Progenitor cell of endocrine pancreas (in vitro differentiated cells): ENCODE measurements around the gene TBXAS1. TPM values are rescaled to one million over a fixed set of nuclear protein-coding genes. Genes with fewer than 3 reads are reported as not detected.

Experiments used
- DNase-seq: peaks from one replicate; pipeline ENCODE4 v3.0.0; 2021; ENCODE audit warnings: low spot score; ENCODE audit not compliant: unreplicated experiment
- H3K27ac Mint-ChIP-seq: 2 replicates; pipeline ENCODE4 v1.8.0; 2021; ENCODE audit warnings: mild to moderate bottlenecking, moderate library complexity, mixed read lengths
- H3K27me3 Mint-ChIP-seq: 2 replicates; pipeline ENCODE4 v1.8.0; 2021; ENCODE audit warnings: mixed read lengths
- H3K36me3 Mint-ChIP-seq: 2 replicates; pipeline ENCODE4 v1.8.0; 2022; ENCODE audit warnings: mixed read lengths; ENCODE audit not compliant: insufficient read depth
- H3K4me1 Mint-ChIP-seq: 2 replicates; pipeline ENCODE4 v1.8.0; 2021; ENCODE audit warnings: low read depth, mixed read lengths
- H3K4me3 Mint-ChIP-seq: 2 replicates; pipeline ENCODE4 v1.8.0; 2021; ENCODE audit warnings: low read depth, mild to moderate bottlenecking, moderate library complexity, mixed read lengths
- H3K9me3 Mint-ChIP-seq: 2 replicates; pipeline ENCODE4 v1.8.0; 2021; ENCODE audit warnings: low read depth, mixed read lengths
- CTCF ChIP-seq: fragments of 200-600 bp; sonication (generic); IDR thresholded peaks from one replicate; pipeline ENCODE4 v1.5.0; 2021; ENCODE audit warnings: antibody characterized with exemption, mild to moderate bottlenecking; ENCODE audit not compliant: unreplicated experiment
- total RNA-seq: library from RNA; stranded (reverse); gene quantifications from 2 replicates; pipeline ENCODE4 v1.2.1, GENCODE V29; 2021

The TBXAS1 gene
- total RNA-seq, 1 donor from 2014 or later = 10.4 TPM

- no peaks in the 10 kb centered on the region for H3K9me3 Mint-ChIP-seq
- no peak for TF ChIP-seq CTCF
- no peak overlapping the region for H3K4me3 Mint-ChIP-seq
- H3K27ac Mint-ChIP-seq = no peak overlapping the region
- DNase-seq = no peak
- H3K36me3 Mint-ChIP-seq = no peaks in the 10 kb centered on the region
- peaks cover 16% of the 10 kb centered on the region for H3K27me3 Mint-ChIP-seq
- peaks cover 9% of the 10 kb centered on the region for H3K4me1 Mint-ChIP-seq
Observed at GRCh38 chr7:139973101-139974050, 144.3 kb downstream of the TBXAS1 start.

GRCh38 chr7:139974179-139974811, 145.2 kb downstream of the TBXAS1 start:
- Mint-ChIP-seq H3K27ac (no peak overlapping the region), H3K36me3 (no peaks in the 10 kb centered on the region), H3K4me3 (no peak overlapping the region), H3K27me3 (peaks cover 13% of the 10 kb centered on the region), H3K4me1 (peaks cover 9% of the 10 kb centered on the region), H3K9me3 (no peaks in the 10 kb centered on the region)
- no peak for DNase-seq
- TF ChIP-seq CTCF = no peak

DNA sequence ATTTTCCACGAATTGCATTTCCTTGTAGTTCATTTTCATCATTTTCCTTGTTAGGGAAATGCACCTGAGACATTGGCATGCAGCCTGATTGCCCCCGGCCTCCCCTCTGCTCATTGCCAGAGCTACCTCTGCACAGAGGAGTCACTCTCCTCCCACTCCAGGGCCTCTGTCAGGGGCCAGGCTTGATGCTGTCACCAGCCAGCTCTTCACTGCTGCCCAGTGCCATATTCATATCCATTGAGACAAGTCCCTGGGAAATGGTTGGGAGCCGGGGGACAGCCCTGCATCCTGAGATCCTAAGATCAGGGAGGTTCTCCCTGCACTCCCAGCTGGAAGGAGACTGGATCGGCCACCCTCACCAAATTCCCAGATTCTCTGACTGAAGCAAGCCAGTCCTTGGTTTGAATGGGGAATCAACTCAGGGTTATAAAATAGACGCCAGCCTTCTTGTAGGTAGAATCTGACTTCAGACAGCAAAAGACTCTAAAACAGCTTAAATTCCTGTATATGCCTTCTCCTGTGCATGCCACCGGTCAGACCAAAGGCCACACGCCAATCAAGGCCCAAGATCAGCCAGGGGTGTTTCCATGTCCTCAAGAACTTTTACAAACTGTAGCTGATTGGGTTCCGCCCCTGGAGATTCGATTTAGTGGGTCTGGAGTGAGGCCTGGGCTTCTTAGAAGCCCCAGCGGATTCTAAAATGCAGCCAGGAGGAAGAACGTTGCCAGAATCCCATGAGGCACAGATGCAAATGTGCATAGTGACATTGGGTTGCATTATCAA, 147.2 kb downstream of the TBXAS1 start:
- Mint-ChIP-seq H3K9me3 (no peaks in the 10 kb centered on the region), H3K27ac (no peak overlapping the region), H3K4me1 (peaks cover 13% of the 10 kb centered on the region), H3K27me3 (peaks cover 10% of the 10 kb centered on the region), H3K36me3 (no peaks in the 10 kb centered on the region), H3K4me3 (no peak overlapping the region)
- TF ChIP-seq CTCF = no peak
- no peak for DNase-seq

DNA sequence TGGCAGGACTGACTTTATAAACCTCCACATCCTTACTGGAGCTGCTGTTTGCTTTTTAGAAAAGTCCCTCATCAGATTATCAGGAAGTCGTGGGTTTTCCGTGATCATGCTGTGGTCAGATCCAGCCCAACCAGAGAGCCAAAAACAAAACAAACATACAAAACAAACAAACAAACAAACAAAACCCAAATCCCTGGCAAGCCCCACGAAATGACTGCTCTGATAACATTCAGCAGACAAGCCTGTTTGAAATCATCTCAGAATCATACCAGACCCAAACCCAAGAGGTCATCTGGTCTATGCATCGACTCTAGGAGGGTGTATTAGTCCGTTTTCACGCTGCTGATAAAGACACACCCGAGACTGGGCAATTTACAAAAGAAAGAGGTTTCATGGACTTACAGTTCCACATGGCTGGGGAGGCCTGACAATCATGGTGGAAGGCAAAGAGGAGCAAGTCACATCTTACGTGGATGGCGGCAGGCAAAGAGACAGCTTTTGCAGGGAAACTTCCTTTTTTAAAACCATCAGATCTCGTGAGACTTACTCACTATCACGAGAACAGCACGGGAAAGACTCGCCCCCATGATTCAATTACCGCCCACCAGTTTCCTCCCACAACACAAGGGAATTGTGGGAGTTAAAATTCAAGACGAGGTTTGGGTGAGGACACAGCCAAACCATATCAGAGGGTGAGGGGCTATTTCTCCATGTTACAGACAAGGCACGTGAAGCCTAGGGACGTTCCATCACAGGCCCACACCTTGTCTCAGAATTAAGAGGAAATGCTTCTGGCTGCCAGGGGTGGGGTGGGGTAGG, 148.0 kb downstream of the TBXAS1 start:
- H3K27me3 Mint-ChIP-seq = peaks cover 10% of the 10 kb centered on the region
- no peak overlapping the region for H3K27ac Mint-ChIP-seq
- peaks cover 7% of the 10 kb centered on the region for H3K4me1 Mint-ChIP-seq
- H3K36me3 Mint-ChIP-seq = no peaks in the 10 kb centered on the region
- TF ChIP-seq CTCF = no peak
- DNase-seq = no peak
- H3K9me3 Mint-ChIP-seq = no peaks in the 10 kb centered on the region
- H3K4me3 Mint-ChIP-seq = no peak overlapping the region
